A673 (cell line): ENCODE results near the gene PADI4. TPM values are rescaled to one million over a fixed set of nuclear protein-coding genes. Genes with fewer than 3 reads are reported as not detected.
"Not testable (repeated sequence)": the region's sequence is repeated elsewhere in the genome, so short reads cannot be mapped to it uniquely, and the experiment has no call there.

Experiments used
- BruUV-seq: library from RNA; stranded (reverse); fragments of 400-500 nt; replicated peaks from 2 replicates; lab custom pipeline; 2021; lab: Mats Ljungman, UMichigan
- CTCF ChIA-PET: fragments of 300-600 bp; sonication (Branson Sonifier 250); formaldehyde crosslinking; loops from one replicate; lab custom pipeline; 2022; ENCODE audit warnings: antibody characterized with exemption; lab: Charles Lee
- POLR2A ChIA-PET: fragments of 300-600 bp; sonication (Branson Sonifier 250); formaldehyde crosslinking; loops from one replicate; lab custom pipeline; 2022; ENCODE audit warnings: antibody characterized with exemption; ENCODE audit not compliant: low non-redundant PET; lab: Charles Lee
- DNase-seq: peaks from one replicate; pipeline ENCODE4 v3.0.0-alpha.2; 2015; ENCODE audit warnings: low spot score
- H3K27ac ChIP-seq: fragments of 200-600 bp; sonication (generic); 2 replicates; pipeline ENCODE4 v1.5.1; 2016; ENCODE audit warnings: mixed run types, low read depth, mild to moderate bottlenecking, mixed read lengths, antibody characterized with exemption, low read length; ENCODE audit not compliant: poor library complexity, severe bottlenecking
- H3K27me3 ChIP-seq: fragments of 200-600 bp; sonication (generic); replicated peaks from 2 replicates; pipeline ENCODE4 v1.6.1; 2017; ENCODE audit warnings: mixed run types, low read depth, mild to moderate bottlenecking, mixed read lengths, antibody characterized with exemption, low read length; ENCODE audit not compliant: insufficient read depth, poor library complexity
- H3K36me3 ChIP-seq: fragments of 200-600 bp; sonication (generic); 2 replicates; pipeline ENCODE4 v1.6.1; 2016; ENCODE audit warnings: mixed run types, mild to moderate bottlenecking, mixed read lengths, antibody characterized with exemption, low read length; ENCODE audit not compliant: insufficient read depth, poor library complexity, severe bottlenecking
- H3K4me1 ChIP-seq: fragments of 200-600 bp; sonication (generic); 2 replicates; pipeline ENCODE4 v1.6.1; 2017; ENCODE audit warnings: mixed run types, mild to moderate bottlenecking, mixed read lengths, antibody characterized with exemption, low read length; ENCODE audit not compliant: insufficient read depth, poor library complexity, severe bottlenecking
- H3K4me3 ChIP-seq: fragments of 200-600 bp; sonication (generic); 2 replicates; pipeline ENCODE4 v1.5.1; 2016; ENCODE audit warnings: low read depth, mixed run types, mild to moderate bottlenecking, mixed read lengths, low read length; ENCODE audit not compliant: poor library complexity, severe bottlenecking
- H3K9me3 ChIP-seq: fragments of 200-600 bp; sonication (generic); 2 replicates; pipeline ENCODE4 v1.6.1; 2016; ENCODE audit warnings: mixed run types, low read depth, mild to moderate bottlenecking, mixed read lengths, antibody characterized with exemption, low read length; ENCODE audit not compliant: poor library complexity, severe bottlenecking
- EZH2 ChIP-seq: fragments of 200-600 bp; sonication (generic); IDR thresholded peaks from 2 replicates; pipeline ENCODE4 v1.6.1; 2017; ENCODE audit warnings: borderline replicate concordance, low read depth, mild to moderate bottlenecking, mixed read lengths, antibody characterized with exemption, low read length; ENCODE audit not compliant: poor library complexity, severe bottlenecking
- intact Hi-C: fragments of 100-400 bp; cut with micrococcal nuclease; formaldehyde crosslinking; loops from one replicate; pipeline ENCODE4 v1.10.0; 2022; ENCODE audit not compliant: unreplicated experiment
- total RNA-seq: library from RNA; stranded (reverse); gene quantifications from 2 replicates; pipeline ENCODE4 v1.2.3, GENCODE V29; 2021
- TF ChIP-seq, protein P1 (sequence below): fragments of 300-800, 200-600 bp; sonication (generic); conservative IDR thresholded peaks from 2 replicates; pipeline ENCODE4 v1.5.1; 2017; ENCODE audit warnings: low read depth, mild to moderate bottlenecking, antibody characterized with exemption, low read length, moderate library complexity, mixed read lengths

Gene PADI4
- total RNA-seq, 1 experiment from 2014 or later = not detected

DNA sequence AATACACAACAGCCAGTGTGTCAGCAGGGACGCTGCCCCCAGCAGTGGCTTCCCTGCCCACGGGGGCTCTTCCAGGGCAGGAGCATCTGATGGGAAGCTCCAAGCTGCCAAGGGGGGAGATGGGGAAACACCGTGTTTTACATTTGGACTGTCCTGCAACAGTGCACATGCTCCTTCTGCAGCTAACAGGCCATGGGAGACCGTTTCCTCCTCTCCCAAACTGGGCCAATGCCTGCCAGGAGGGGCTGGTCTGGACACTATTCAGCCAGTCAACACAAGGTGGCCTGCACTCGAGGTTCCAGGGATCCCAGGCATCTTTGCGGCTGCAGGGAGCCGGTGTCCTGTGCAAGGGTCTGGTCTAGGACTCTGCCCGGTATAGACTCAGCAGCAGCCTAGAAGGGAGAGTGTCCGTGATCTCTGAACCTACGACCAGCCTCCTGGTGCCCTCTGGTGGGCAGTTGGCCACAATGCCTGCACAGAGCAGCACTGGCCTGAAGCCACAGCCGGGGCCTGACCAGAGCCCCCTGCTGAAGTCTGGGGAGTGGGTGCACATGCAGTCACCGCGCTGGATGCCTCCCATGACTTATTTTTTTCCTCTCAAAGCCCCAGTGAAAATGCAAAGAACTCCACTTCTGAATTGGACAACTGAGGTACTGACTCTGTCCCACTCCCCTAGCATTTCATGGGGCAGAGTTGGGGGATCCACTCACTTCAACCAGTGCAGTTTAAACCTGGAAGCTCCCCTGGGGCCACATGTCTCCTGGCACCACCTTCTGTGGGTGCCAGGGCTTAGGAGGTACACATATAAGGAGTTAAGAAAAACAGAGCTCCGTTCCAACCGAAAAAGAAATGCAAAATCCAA lies 98.1 kb downstream of the PADI4 start:
- Histone ChIP-seq H3K4me1 (no peaks in the 10 kb centered on the region), H3K36me3 (peaks cover 43% of the 10 kb centered on the region), H3K9me3 (no peaks in the 10 kb centered on the region), H3K27ac (no peak overlapping the region), H3K27me3 (no peaks in the 10 kb centered on the region), H3K4me3 (no peak overlapping the region)
- TF ChIP-seq, protein P1, sequence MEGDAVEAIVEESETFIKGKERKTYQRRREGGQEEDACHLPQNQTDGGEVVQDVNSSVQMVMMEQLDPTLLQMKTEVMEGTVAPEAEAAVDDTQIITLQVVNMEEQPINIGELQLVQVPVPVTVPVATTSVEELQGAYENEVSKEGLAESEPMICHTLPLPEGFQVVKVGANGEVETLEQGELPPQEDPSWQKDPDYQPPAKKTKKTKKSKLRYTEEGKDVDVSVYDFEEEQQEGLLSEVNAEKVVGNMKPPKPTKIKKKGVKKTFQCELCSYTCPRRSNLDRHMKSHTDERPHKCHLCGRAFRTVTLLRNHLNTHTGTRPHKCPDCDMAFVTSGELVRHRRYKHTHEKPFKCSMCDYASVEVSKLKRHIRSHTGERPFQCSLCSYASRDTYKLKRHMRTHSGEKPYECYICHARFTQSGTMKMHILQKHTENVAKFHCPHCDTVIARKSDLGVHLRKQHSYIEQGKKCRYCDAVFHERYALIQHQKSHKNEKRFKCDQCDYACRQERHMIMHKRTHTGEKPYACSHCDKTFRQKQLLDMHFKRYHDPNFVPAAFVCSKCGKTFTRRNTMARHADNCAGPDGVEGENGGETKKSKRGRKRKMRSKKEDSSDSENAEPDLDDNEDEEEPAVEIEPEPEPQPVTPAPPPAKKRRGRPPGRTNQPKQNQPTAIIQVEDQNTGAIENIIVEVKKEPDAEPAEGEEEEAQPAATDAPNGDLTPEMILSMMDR = peak; percentile 77
- TF ChIP-seq EZH2 = no peak
- peak; percentile 39 for DNase-seq
- intact Hi-C loops = loop anchor here (5.0 to 10.0 kb wide), 2 partner anchors 281 to 349 kb away; no protein-coding TSS in a partner anchor
- ChIA-PET POLR2A (no interaction called here), CTCF (no interaction called here)
- no TSS peak for BruUV-seq

- peaks cover 51% of the 10 kb centered on the region for H3K36me3 ChIP-seq
- BruUV-seq, H3K27ac ChIP-seq, H3K9me3 ChIP-seq, H3K4me1 ChIP-seq, POLR2A ChIA-PET, DNase-seq, H3K4me3 ChIP-seq, H3K27me3 ChIP-seq, CTCF ChIA-PET: not testable (repeated sequence)
- intact Hi-C loops = loop anchor here (5.0 to 10.0 kb wide), 2 partner anchors 282 to 350 kb away; no protein-coding TSS in a partner anchor
Observed at GRCh38 chr1:17406760-17407475, 98.9 kb downstream of the PADI4 start.

- intact Hi-C loops = loop anchor here (5.0 to 10.0 kb wide), 2 partner anchors 283 to 351 kb away; no protein-coding TSS in a partner anchor
- DNase-seq, H3K9me3 ChIP-seq, BruUV-seq, H3K27ac ChIP-seq, POLR2A ChIA-PET, H3K27me3 ChIP-seq, H3K4me3 ChIP-seq, H3K4me1 ChIP-seq, CTCF ChIA-PET: not testable (repeated sequence)
- H3K36me3 ChIP-seq = peaks cover 61% of the 10 kb centered on the region
Observed at GRCh38 chr1:17407786-17408514, 100.0 kb downstream of the PADI4 start.
